ENCODE data around the gene MANSC1.

The MANSC1 gene

DNA sequence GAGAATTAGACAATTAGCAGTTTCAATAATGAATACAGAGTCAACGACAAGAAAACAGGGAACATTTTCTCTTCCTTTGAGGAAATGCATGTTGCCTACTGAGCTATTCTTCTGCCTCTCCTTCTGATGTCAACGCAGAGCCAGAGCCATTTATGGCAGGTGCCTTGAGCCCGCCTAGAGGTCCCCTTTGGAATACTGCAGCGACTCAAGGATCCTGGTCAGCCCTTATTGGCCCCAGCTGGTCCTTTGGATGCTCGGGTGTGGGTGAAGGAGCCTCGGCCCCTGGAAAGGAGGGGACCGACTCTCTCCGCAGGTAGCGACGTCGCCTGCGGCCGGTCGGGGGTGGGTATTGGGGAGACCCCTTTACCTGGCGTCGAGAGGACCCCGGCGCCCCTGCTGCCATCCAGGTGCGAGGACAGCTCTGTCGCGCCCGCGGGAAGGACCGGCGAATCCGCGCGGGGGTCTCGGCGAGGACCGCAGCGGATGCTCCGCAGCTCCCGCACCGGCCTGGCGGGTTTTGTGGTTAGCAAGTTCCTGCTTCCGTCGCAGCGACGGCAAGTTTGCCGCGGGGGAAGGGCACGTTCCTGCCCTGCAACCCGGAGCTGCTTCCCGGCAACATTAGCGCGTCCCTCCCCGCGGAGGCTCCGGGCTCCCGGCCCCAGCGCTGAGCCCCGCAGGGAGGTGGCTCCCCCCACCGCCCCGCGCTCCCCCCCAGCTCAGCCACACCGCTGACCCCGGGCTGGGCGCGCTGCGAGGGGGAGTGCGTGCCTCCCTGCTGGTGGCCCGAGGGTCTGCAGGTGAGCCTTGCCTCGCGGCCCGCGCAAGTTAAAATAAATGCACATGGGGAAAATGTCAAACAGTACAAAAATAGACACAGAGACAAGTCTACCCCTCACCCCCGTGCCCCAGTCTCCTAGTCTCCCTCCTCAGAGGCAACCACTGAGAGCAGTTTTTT is at the start of gene MANSC1:
MANSC1 (minus strand) TSS at position 532 of the 955 bp plus-strand sequence. CDS start 6,928 bp downstream, outside the sequence.
- POLR2A ChIA-PET: interaction anchor here (0.5 to 1.5 kb wide), 7 partner anchors 8 to 373 kb away, joined by 3 to 6 read pairs (median 4); partner anchors contain the start of gene LRP6
- peak within 1 kb of the TSS; percentile 71 for H3K4me3 ChIP-seq (ENCODE audit: low read depth, low read length)
- CTCF ChIA-PET: interaction anchor here (0.6 to 1.2 kb wide), 9 partner anchors 8 to 348 kb away, joined by 3 to 6 read pairs (median 5); no protein-coding TSS in a partner anchor
- TF ChIP-seq ZNF549 (tag by site-specific recombination; IDR thresholded peaks at IDR 0.05): no peak
- TF ChIP-seq, protein P1, sequence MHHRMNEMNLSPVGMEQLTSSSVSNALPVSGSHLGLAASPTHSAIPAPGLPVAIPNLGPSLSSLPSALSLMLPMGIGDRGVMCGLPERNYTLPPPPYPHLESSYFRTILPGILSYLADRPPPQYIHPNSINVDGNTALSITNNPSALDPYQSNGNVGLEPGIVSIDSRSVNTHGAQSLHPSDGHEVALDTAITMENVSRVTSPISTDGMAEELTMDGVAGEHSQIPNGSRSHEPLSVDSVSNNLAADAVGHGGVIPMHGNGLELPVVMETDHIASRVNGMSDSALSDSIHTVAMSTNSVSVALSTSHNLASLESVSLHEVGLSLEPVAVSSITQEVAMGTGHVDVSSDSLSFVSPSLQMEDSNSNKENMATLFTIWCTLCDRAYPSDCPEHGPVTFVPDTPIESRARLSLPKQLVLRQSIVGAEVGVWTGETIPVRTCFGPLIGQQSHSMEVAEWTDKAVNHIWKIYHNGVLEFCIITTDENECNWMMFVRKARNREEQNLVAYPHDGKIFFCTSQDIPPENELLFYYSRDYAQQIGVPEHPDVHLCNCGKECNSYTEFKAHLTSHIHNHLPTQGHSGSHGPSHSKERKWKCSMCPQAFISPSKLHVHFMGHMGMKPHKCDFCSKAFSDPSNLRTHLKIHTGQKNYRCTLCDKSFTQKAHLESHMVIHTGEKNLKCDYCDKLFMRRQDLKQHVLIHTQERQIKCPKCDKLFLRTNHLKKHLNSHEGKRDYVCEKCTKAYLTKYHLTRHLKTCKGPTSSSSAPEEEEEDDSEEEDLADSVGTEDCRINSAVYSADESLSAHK (tag by site-specific recombination; IDR thresholded peaks at IDR 0.05): no peak; the same call in 1 of the 2 replicates
- no peak for TF ChIP-seq ZNF155 (tag by site-specific recombination; IDR thresholded peaks at IDR 0.05)
- TF ChIP-seq, protein P2, sequence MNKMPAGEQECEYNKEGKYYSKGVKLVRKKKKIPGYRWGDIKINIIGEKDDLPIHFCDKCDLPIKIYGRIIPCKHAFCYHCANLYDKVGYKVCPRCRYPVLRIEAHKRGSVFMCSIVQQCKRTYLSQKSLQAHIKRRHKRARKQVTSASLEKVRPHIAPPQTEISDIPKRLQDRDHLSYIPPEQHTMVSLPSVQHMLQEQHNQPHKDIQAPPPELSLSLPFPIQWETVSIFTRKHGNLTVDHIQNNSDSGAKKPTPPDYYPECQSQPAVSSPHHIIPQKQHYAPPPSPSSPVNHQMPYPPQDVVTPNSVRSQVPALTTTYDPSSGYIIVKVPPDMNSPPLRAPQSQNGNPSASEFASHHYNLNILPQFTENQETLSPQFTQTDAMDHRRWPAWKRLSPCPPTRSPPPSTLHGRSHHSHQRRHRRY (tag by site-specific recombination; IDR thresholded peaks at IDR 0.05): no peak
- TF ChIP-seq ZNF747 (tag by site-specific recombination; IDR thresholded peaks at IDR 0.05): no peak
- 0 out of 2 replicates have a peak, but pooled peaks have one; percentile 27 for TF ChIP-seq ZNF677 (tag by site-specific recombination; IDR thresholded peaks at IDR 0.05)
- no peak for TF ChIP-seq ZNF404 (tag by site-specific recombination; IDR thresholded peaks at IDR 0.05)
- TF ChIP-seq ZNF37A (tag by site-specific recombination; IDR thresholded peaks at IDR 0.05): no peak
- no peak for TF ChIP-seq ZNF274 (IDR thresholded peaks at IDR 0.05; ENCODE audit: low read length)
- no peak for TF ChIP-seq ZNF274 (tag by site-specific recombination; IDR thresholded peaks at IDR 0.05; ENCODE audit: borderline replicate concordance)
- no peak for TF ChIP-seq ZNF571 (tag by site-specific recombination; IDR thresholded peaks at IDR 0.05)
- TF ChIP-seq, protein P3, sequence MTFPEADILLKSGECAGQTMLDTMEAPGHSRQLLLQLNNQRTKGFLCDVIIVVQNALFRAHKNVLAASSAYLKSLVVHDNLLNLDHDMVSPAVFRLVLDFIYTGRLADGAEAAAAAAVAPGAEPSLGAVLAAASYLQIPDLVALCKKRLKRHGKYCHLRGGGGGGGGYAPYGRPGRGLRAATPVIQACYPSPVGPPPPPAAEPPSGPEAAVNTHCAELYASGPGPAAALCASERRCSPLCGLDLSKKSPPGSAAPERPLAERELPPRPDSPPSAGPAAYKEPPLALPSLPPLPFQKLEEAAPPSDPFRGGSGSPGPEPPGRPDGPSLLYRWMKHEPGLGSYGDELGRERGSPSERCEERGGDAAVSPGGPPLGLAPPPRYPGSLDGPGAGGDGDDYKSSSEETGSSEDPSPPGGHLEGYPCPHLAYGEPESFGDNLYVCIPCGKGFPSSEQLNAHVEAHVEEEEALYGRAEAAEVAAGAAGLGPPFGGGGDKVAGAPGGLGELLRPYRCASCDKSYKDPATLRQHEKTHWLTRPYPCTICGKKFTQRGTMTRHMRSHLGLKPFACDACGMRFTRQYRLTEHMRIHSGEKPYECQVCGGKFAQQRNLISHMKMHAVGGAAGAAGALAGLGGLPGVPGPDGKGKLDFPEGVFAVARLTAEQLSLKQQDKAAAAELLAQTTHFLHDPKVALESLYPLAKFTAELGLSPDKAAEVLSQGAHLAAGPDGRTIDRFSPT (tag by site-specific recombination; IDR thresholded peaks at IDR 0.05): peak; percentile 69
- TF ChIP-seq ZNF768 (tag by site-specific recombination; IDR thresholded peaks at IDR 0.05): no peak
- TF ChIP-seq, protein P4, sequence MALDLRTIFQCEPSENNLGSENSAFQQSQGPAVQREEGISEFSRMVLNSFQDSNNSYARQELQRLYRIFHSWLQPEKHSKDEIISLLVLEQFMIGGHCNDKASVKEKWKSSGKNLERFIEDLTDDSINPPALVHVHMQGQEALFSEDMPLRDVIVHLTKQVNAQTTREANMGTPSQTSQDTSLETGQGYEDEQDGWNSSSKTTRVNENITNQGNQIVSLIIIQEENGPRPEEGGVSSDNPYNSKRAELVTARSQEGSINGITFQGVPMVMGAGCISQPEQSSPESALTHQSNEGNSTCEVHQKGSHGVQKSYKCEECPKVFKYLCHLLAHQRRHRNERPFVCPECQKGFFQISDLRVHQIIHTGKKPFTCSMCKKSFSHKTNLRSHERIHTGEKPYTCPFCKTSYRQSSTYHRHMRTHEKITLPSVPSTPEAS (tag by site-specific recombination; IDR thresholded peaks at IDR 0.05): no peak
- TF ChIP-seq ZNF596 (tag by site-specific recombination; IDR thresholded peaks at IDR 0.05): peak; percentile 23; the same call in 1 of the 2 replicates
- TF ChIP-seq, protein P5, sequence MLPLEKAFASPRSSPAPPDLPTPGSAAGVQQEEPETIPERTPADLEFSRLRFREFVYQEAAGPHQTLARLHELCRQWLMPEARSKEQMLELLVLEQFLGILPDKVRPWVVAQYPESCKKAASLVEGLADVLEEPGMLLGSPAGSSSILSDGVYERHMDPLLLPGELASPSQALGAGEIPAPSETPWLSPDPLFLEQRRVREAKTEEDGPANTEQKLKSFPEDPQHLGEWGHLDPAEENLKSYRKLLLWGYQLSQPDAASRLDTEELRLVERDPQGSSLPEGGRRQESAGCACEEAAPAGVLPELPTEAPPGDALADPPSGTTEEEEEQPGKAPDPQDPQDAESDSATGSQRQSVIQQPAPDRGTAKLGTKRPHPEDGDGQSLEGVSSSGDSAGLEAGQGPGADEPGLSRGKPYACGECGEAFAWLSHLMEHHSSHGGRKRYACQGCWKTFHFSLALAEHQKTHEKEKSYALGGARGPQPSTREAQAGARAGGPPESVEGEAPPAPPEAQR (tag by site-specific recombination; IDR thresholded peaks at IDR 0.05): 0 out of 2 replicates have a peak, but pooled peaks have one; percentile 14
- TF ChIP-seq, protein P6, sequence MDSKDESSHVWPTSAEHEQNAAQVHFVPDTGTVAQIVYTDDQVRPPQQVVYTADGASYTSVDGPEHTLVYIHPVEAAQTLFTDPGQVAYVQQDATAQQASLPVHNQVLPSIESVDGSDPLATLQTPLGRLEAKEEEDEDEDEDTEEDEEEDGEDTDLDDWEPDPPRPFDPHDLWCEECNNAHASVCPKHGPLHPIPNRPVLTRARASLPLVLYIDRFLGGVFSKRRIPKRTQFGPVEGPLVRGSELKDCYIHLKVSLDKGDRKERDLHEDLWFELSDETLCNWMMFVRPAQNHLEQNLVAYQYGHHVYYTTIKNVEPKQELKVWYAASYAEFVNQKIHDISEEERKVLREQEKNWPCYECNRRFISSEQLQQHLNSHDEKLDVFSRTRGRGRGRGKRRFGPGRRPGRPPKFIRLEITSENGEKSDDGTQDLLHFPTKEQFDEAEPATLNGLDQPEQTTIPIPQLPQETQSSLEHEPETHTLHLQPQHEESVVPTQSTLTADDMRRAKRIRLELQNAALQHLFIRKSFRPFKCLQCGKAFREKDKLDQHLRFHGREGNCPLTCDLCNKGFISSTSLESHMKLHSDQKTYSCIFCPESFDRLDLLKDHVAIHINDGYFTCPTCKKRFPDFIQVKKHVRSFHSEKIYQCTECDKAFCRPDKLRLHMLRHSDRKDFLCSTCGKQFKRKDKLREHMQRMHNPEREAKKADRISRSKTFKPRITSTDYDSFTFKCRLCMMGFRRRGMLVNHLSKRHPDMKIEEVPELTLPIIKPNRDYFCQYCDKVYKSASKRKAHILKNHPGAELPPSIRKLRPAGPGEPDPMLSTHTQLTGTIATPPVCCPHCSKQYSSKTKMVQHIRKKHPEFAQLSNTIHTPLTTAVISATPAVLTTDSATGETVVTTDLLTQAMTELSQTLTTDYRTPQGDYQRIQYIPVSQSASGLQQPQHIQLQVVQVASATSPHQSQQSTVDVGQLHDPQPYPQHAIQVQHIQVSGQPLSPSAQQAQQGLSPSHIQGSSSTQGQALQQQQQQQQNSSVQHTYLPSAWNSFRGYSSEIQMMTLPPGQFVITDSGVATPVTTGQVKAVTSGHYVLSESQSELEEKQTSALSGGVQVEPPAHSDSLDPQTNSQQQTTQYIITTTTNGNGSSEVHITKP (tag by site-specific recombination; IDR thresholded peaks at IDR 0.05): peak; percentile 82
- no peak for TF ChIP-seq ZNF302 (tag by site-specific recombination; IDR thresholded peaks at IDR 0.05; ENCODE audit: low read depth)
- TF ChIP-seq, protein P7, sequence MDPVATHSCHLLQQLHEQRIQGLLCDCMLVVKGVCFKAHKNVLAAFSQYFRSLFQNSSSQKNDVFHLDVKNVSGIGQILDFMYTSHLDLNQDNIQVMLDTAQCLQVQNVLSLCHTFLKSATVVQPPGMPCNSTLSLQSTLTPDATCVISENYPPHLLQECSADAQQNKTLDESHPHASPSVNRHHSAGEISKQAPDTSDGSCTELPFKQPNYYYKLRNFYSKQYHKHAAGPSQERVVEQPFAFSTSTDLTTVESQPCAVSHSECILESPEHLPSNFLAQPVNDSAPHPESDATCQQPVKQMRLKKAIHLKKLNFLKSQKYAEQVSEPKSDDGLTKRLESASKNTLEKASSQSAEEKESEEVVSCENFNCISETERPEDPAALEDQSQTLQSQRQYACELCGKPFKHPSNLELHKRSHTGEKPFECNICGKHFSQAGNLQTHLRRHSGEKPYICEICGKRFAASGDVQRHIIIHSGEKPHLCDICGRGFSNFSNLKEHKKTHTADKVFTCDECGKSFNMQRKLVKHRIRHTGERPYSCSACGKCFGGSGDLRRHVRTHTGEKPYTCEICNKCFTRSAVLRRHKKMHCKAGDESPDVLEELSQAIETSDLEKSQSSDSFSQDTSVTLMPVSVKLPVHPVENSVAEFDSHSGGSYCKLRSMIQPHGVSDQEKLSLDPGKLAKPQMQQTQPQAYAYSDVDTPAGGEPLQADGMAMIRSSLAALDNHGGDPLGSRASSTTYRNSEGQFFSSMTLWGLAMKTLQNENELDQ (tag by site-specific recombination; IDR thresholded peaks at IDR 0.05; ENCODE audit: low read depth): no peak

More for the DNA sequence above, at the start of gene MANSC1:
- no peaks in the 10 kb centered on the region for H3K36me3 ChIP-seq (ENCODE audit: control insufficient read depth in 2 of 2, insufficient read depth in 1 of 2, low read length in 2 of 2)
- no peaks in the 10 kb centered on the region for H3K9me3 ChIP-seq (ENCODE audit: control insufficient read depth, insufficient read depth, low read depth, low read length)
- peaks cover 3% of the 10 kb centered on the region; the same call in 1 of the 2 replicates for H3K4me1 ChIP-seq (ENCODE audit: control insufficient read depth, insufficient read depth, low read length)
- peak within 1 kb of the TSS; percentile 69; the same call in 1 of the 2 replicates for H3K27ac ChIP-seq (ENCODE audit: extremely low read depth, low read depth, low read length)

All from HEK293 (cell line).